Activated CD8-positive, alpha-beta T cell treated with anti-CD3 and anti-CD28 coated beads for 36 hours (primary cell): ENCODE measurements around the gene KL. TPM values are rescaled to one million over a fixed set of nuclear protein-coding genes. Genes with fewer than 3 reads are reported as not detected.

Experiments
- ATAC-seq: fragments of 200-7000 bp; cut with Tn5 transposase; one replicate; pipeline ENCODE4 v1.10.0; 2021; ENCODE audit warnings: mild to moderate bottlenecking, moderate library complexity
- CTCF ChIA-PET: fragments of 350-600 bp; sonication (Branson Sonifier 250); formaldehyde crosslinking; loops from one replicate; lab custom pipeline; 2021; ENCODE audit warnings: antibody characterized with exemption; lab: Charles Lee
- POLR2A ChIA-PET: fragments of 350-600 bp; sonication (Branson Sonifier 250); formaldehyde crosslinking; loops from one replicate; lab custom pipeline; 2021; ENCODE audit warnings: antibody characterized with exemption; lab: Charles Lee
- DNase-seq: peaks from one replicate; pipeline ENCODE4 v3.0.0-alpha.2; 2020
- H3K27ac Mint-ChIP-seq: one replicate; pipeline ENCODE4 v1.8.0; 2021; ENCODE audit warnings: mild to moderate bottlenecking, mixed read lengths
- H3K27me3 Mint-ChIP-seq: one replicate; pipeline ENCODE4 v1.8.0; 2021; ENCODE audit warnings: mixed read lengths
- H3K36me3 Mint-ChIP-seq: one replicate; pipeline ENCODE4 v1.8.0; 2021; ENCODE audit warnings: low read depth, mixed read lengths
- H3K4me1 Mint-ChIP-seq: one replicate; pipeline ENCODE4 v1.8.0; 2021; ENCODE audit warnings: low read depth, mixed read lengths
- H3K4me3 Mint-ChIP-seq: one replicate; pipeline ENCODE4 v1.8.0; 2021; ENCODE audit warnings: mild to moderate bottlenecking, moderate library complexity, mixed read lengths
- H3K9me3 Mint-ChIP-seq: one replicate; pipeline ENCODE4 v1.8.0; 2021; ENCODE audit warnings: mixed read lengths
- intact Hi-C: fragments of 100-400 bp; cut with micrococcal nuclease; formaldehyde crosslinking; loops from one replicate; pipeline ENCODE4 v1.10.0; 2022
- total RNA-seq, 2 experiments: library from RNA; stranded (reverse); gene quantifications; one replicate each; pipeline ENCODE4 v1.2.3, GENCODE V29; 2021
- TF ChIP-seq, protein P1 (sequence below): fragments of 200-600 bp; IDR thresholded peaks from one replicate; pipeline ENCODE4 v1.8.0; 2022; ENCODE audit warnings: antibody characterized with exemption, mild to moderate bottlenecking

Gene KL
- total RNA-seq, 2 experiments from 2014 or later, result 0.22 to 0.27 TPM

- Mint-ChIP-seq H3K9me3 (no peaks in the 10 kb centered on the region), H3K27me3 (no peaks in the 10 kb centered on the region), H3K36me3 (no peaks in the 10 kb centered on the region), H3K27ac (no peak overlapping the region), H3K4me3 (no peak overlapping the region), H3K4me1 (no peaks in the 10 kb centered on the region)
- ATAC-seq, result no peak
- TF ChIP-seq, protein P1, sequence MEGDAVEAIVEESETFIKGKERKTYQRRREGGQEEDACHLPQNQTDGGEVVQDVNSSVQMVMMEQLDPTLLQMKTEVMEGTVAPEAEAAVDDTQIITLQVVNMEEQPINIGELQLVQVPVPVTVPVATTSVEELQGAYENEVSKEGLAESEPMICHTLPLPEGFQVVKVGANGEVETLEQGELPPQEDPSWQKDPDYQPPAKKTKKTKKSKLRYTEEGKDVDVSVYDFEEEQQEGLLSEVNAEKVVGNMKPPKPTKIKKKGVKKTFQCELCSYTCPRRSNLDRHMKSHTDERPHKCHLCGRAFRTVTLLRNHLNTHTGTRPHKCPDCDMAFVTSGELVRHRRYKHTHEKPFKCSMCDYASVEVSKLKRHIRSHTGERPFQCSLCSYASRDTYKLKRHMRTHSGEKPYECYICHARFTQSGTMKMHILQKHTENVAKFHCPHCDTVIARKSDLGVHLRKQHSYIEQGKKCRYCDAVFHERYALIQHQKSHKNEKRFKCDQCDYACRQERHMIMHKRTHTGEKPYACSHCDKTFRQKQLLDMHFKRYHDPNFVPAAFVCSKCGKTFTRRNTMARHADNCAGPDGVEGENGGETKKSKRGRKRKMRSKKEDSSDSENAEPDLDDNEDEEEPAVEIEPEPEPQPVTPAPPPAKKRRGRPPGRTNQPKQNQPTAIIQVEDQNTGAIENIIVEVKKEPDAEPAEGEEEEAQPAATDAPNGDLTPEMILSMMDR, result peak; percentile 26
- intact Hi-C loops, result no loop called here
- ChIA-PET CTCF (interaction anchor here (1.0 kb wide), 1 partner anchor 11 kb away, joined by 3 read pairs; no protein-coding TSS in a partner anchor), POLR2A (interaction anchor here (0.5 kb wide), 1 partner anchor 503 kb away, joined by 3 read pairs; no protein-coding TSS in a partner anchor)
- no peak for DNase-seq
Measured at GRCh38 chr13:33069365-33069764, 53.1 kb downstream of the KL start.

- intact Hi-C loops, result no loop called here
- DNase-seq, result no peak
- no peaks in the 10 kb centered on the region for H3K4me1 Mint-ChIP-seq
- ChIA-PET CTCF (no interaction called here), POLR2A (no interaction called here)
- H3K27me3 Mint-ChIP-seq, result no peaks in the 10 kb centered on the region
- no peak overlapping the region for H3K27ac Mint-ChIP-seq
- TF ChIP-seq, protein P1, result no peak
- H3K4me3 Mint-ChIP-seq, result no peak overlapping the region
- H3K9me3 Mint-ChIP-seq, result no peaks in the 10 kb centered on the region
- H3K36me3 Mint-ChIP-seq, result no peaks in the 10 kb centered on the region
- ATAC-seq, result no peak
Measured at GRCh38 chr13:33070713-33071112, 54.5 kb downstream of the KL start.

- no peak overlapping the region for H3K27ac Mint-ChIP-seq
- no peaks in the 10 kb centered on the region for H3K36me3 Mint-ChIP-seq
- no peaks in the 10 kb centered on the region for H3K9me3 Mint-ChIP-seq
- ATAC-seq (no peak), DNase-seq (no peak)
- H3K4me1 Mint-ChIP-seq, result no peaks in the 10 kb centered on the region
- H3K4me3 Mint-ChIP-seq, result no peak overlapping the region
- ChIA-PET CTCF (no interaction called here), POLR2A (interaction anchor here (0.7 kb wide), 1 partner anchor 56 kb away, joined by 3 read pairs; no protein-coding TSS in a partner anchor)
- intact Hi-C loops, result no loop called here
- H3K27me3 Mint-ChIP-seq, result peaks cover 1% of the 10 kb centered on the region
- TF ChIP-seq, protein P1, result no peak
Measured at GRCh38 chr13:33072282-33072681, 56.1 kb downstream of the KL start.

- intact Hi-C loops, result no loop called here
- no peaks in the 10 kb centered on the region for H3K4me1 Mint-ChIP-seq
- H3K4me3 Mint-ChIP-seq, result no peak overlapping the region
- ATAC-seq (no peak), DNase-seq (no peak)
- H3K9me3 Mint-ChIP-seq, result no peaks in the 10 kb centered on the region
- POLR2A ChIA-PET, result interaction anchor here (0.7 kb wide), 1 partner anchor 55 kb away, joined by 3 read pairs; no protein-coding TSS in a partner anchor
- no peak overlapping the region for H3K27ac Mint-ChIP-seq
- no peaks in the 10 kb centered on the region for H3K36me3 Mint-ChIP-seq
- H3K27me3 Mint-ChIP-seq, result peaks cover 1% of the 10 kb centered on the region
- CTCF ChIA-PET, result no interaction called here
- TF ChIP-seq, protein P1, result no peak
Measured at GRCh38 chr13:33072759-33073158, 56.5 kb downstream of the KL start.

GRCh38 chr13:33073338-33073737, 57.1 kb downstream of the KL start:
- Mint-ChIP-seq H3K4me3 (no peak overlapping the region), H3K36me3 (no peaks in the 10 kb centered on the region)
- intact Hi-C loops, result no loop called here

More at GRCh38 chr13:33073338-33073737, 57.1 kb downstream of the KL start:
- Mint-ChIP-seq H3K27me3 (peaks cover 1% of the 10 kb centered on the region), H3K27ac (no peak overlapping the region), H3K9me3 (no peaks in the 10 kb centered on the region), H3K4me1 (no peaks in the 10 kb centered on the region)
- DNase-seq (no peak), ATAC-seq (no peak)
- ChIA-PET CTCF (no interaction called here), POLR2A (no interaction called here)
- TF ChIP-seq, protein P1, result no peak
